Thymus (tissue), 11 donors: ENCODE measurements around the gene QDPR. TPM values are rescaled to one million over a fixed set of nuclear protein-coding genes. Genes with fewer than 3 reads are reported as not detected.
"Not testable (repeated sequence)": the region's sequence is repeated elsewhere in the genome, so short reads cannot be mapped to it uniquely, and the experiment has no call there.

Experiments
- DNase-seq, 9 donors: peaks; one replicate each; pipeline ENCODE4 v3.0.0-alpha.2; 2013; ENCODE audit warnings: low spot score in 9 of 9, low read depth in 6 of 9, missing footprints in 1 of 9
- H3K27ac ChIP-seq, 2 donors: one replicate each; pipeline ENCODE4 v1.5.1; 2013; ENCODE audit warnings: control low read depth in 1 of 2, low read depth in 1 of 2, low read length in 1 of 2, mild to moderate bottlenecking in 1 of 2, moderate library complexity in 1 of 2
- H3K27me3 ChIP-seq, 2 donors: one replicate each; pipeline ENCODE4 v1.5.1; 2013; ENCODE audit warnings: low read length in 1 of 2; ENCODE audit not compliant: control insufficient read depth in 2 of 2, insufficient read depth in 1 of 2
- H3K36me3 ChIP-seq, 2 donors: one replicate each; pipeline ENCODE4 v1.5.1; 2013; ENCODE audit warnings: low read length in 1 of 2, mild to moderate bottlenecking in 1 of 2, moderate library complexity in 1 of 2; ENCODE audit not compliant: control insufficient read depth in 2 of 2, insufficient read depth in 2 of 2
- H3K4me1 ChIP-seq, 2 donors: one replicate each; pipeline ENCODE4 v1.5.1; 2013; ENCODE audit warnings: low read length in 2 of 2; ENCODE audit not compliant: control insufficient read depth in 2 of 2, insufficient read depth in 2 of 2
- H3K4me3 ChIP-seq, 2 donors: one replicate each; pipeline ENCODE4 v1.5.1; 2013; ENCODE audit warnings: low read length in 2 of 2, control low read depth in 1 of 2, mild to moderate bottlenecking in 1 of 2
- H3K9me3 ChIP-seq, 2 donors: one replicate each; pipeline ENCODE4 v1.5.1; 2013; ENCODE audit warnings: low read length in 1 of 2, mild to moderate bottlenecking in 1 of 2; ENCODE audit not compliant: control insufficient read depth in 2 of 2, insufficient read depth in 1 of 2
- WGBS: extraction: QIAGEN DNeasy Blood & Tissue Kit; methylation state at CpG from one replicate; pipeline ENCODE4 v1.1.7; 2013; 5-methylcytosine and 5-hydroxymethylcytosine counted together
- polyA plus RNA-seq: library from polyadenylated mRNA; stranded (reverse); fragments of 200-250 nt; gene quantifications from one replicate; pipeline ENCODE4 v1.2.3, GENCODE V29; 2013
- total RNA-seq: library from RNA; stranded (reverse); fragments of 120-200 nt; gene quantifications from one replicate; pipeline ENCODE4 v1.2.4, GENCODE V29; 2013
- donor health status: healthy.

The QDPR gene
- total and polyA plus RNA-seq, 2 donors, result 4.5 to 19.5 TPM

GRCh38 chr4:17468619-17469221 is 43.2 kb downstream of the QDPR start:
- no peaks in the 10 kb centered on the region for H3K9me3 ChIP-seq
- H3K36me3 ChIP-seq, result no peaks in the 10 kb centered on the region
- no peaks in the 10 kb centered on the region for H3K4me1 ChIP-seq
- no peak overlapping the region for H3K27ac ChIP-seq
- no peaks in the 10 kb centered on the region for H3K27me3 ChIP-seq
- DNase-seq, result peak in 1 of 9 donors; percentile 13
- H3K4me3 ChIP-seq, result no peak overlapping the region
- 85% methylated on average over 9 of the region's 9 CpGs for WGBS

DNA sequence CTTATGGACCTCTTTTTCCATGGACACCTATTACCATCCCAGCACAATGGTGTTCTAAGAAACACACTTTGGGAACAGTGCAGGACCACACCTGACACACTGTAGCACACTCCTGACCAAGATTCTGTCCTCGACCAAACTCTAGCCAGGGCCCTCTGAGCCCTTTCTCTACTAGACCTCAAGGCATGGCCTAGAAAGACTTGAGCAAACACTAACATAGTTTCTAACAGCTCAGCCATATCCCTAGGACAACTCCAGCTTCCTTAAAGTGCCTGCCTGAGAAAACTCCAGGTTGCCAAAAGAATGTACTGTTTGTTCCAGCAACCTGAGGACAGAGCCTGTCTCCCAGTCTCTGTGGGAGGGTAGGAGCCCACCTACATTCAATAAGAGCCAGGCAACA is 48.3 kb downstream of the QDPR start:
- no peak for DNase-seq
- no peaks in the 10 kb centered on the region for H3K36me3 ChIP-seq
- WGBS, result 100% methylated on average over 1 of the region's 1 CpG

DNA sequence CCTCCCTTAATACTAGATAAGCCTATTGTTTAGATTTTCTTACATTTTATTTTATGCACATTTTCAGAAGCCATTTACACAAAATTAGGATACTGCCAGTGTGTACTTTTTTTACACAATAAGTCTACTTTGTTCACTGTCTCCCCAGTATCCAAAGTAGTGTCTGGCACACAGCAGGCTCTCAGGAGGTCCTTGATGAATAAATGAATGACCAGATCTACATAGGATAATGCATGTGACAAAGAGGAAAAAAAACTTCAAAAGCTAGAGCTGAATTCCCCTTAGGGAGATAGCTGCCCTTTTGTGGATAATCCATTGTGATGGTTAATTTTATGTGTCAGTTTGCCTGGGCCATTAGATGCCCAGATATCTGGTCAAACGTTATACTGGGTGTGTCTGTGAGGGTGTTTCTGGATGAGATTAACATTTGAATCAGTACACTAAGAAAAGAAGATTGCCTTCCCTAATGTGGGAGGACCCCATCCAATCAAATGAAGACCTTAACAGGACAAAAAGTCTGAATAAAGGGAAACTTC is 61.6 kb downstream of the QDPR start:
- WGBS, result 90% methylated on average over 1 of the region's 1 CpG
- Histone ChIP-seq H3K4me1 (no peaks in the 10 kb centered on the region), H3K36me3 (no peaks in the 10 kb centered on the region), H3K27me3 (no peaks in the 10 kb centered on the region), H3K27ac (no peak overlapping the region), H3K9me3 (no peaks in the 10 kb centered on the region), H3K4me3 (no peak overlapping the region)
- no peak for DNase-seq

More for the DNA sequence above, 48.3 kb downstream of the QDPR start:
- Histone ChIP-seq H3K27ac (no peak overlapping the region), H3K27me3 (no peaks in the 10 kb centered on the region), H3K4me1 (no peaks in the 10 kb centered on the region), H3K9me3 (no peaks in the 10 kb centered on the region), H3K4me3 (no peak overlapping the region)

DNA sequence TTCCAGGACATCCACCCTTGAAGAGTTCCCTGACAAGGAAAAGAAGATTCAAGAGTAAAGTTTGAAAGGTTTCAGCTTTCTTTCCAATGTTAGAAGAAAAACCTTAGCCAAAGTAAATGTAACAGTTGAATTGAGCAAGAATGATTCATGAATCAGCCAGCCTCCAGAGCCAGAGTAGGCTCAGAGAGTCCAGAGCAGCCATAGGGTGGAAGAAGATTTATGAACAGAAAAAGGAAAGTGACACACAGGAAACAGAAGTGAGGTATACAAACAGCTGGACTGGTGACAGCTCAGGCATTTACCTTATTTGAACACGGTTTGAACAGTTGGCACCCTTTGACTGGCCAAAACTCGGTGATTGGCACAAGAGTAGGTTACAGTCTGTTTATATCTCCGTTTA is 63.2 kb downstream of the QDPR start:
- no peak overlapping the region for H3K27ac ChIP-seq

GRCh38 chr4:17447675-17448298 is 64.1 kb downstream of the QDPR start:
- H3K9me3 ChIP-seq, result no peaks in the 10 kb centered on the region
- H3K4me3 ChIP-seq, result no peak overlapping the region
- H3K27ac ChIP-seq, result no peak overlapping the region
- H3K36me3 ChIP-seq, result no peaks in the 10 kb centered on the region
- no peaks in the 10 kb centered on the region for H3K27me3 ChIP-seq
- peak; percentile 27 to 82 (median 55) for DNase-seq
- H3K4me1 ChIP-seq, result no peaks in the 10 kb centered on the region

More for the DNA sequence above, 63.2 kb downstream of the QDPR start:
- no peaks in the 10 kb centered on the region for H3K27me3 ChIP-seq
- no peaks in the 10 kb centered on the region for H3K4me1 ChIP-seq
- no peak overlapping the region for H3K4me3 ChIP-seq
- no peaks in the 10 kb centered on the region for H3K9me3 ChIP-seq
- 37% methylated on average over 3 of the region's 3 CpGs for WGBS
- H3K36me3 ChIP-seq, result no peaks in the 10 kb centered on the region
- no peak for DNase-seq

DNA sequence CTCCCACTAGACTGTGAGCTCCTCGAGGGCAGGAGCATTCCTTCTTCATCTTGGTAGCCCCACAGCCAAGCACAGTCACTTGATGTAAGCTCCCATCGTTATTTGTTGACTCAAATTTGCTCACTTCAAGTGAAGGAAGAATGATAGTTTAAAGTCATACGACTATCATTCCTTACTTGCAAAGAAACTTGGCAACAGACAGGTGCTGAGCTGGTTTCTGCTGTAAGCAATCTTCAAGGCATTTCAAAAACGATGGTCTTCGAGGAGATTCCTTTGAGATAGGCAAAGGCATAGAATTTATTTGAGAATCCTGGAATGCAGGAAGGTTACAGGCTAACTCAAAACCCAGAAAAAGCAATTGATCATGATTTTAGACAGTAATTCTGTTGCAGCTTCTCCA is 64.8 kb downstream of the QDPR start:
- H3K27ac ChIP-seq, result no peak overlapping the region
- no peak for DNase-seq
- no peak overlapping the region for H3K4me3 ChIP-seq
- no peaks in the 10 kb centered on the region for H3K36me3 ChIP-seq
- 90% methylated on average over 5 of the region's 5 CpGs for WGBS
- no peaks in the 10 kb centered on the region for H3K27me3 ChIP-seq
- no peaks in the 10 kb centered on the region for H3K9me3 ChIP-seq
- no peaks in the 10 kb centered on the region for H3K4me1 ChIP-seq

DNA sequence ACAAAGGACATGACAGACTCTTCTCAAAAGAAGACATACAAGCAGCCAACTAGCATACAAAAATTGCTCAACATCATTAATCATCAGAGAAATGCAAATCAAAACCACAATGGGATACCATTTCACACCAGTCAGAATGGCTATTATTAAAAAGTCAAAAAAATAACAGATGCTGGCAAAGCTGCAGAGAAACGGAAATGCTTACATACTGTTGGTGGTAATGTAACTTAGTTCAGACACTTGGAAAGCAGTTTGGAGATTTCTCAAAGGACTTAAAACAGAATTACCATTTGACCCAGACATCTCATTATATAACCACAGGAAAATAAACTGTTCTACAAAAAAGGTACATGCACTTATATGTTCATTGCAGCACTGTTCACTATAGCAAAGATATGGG is 69.4 kb downstream of the QDPR start:
- H3K27ac ChIP-seq, H3K4me1 ChIP-seq, H3K4me3 ChIP-seq, H3K9me3 ChIP-seq, H3K27me3 ChIP-seq, DNase-seq, H3K36me3 ChIP-seq: not testable (repeated sequence)
- WGBS, result 89% methylated on average over 1 of the region's 1 CpG

DNA sequence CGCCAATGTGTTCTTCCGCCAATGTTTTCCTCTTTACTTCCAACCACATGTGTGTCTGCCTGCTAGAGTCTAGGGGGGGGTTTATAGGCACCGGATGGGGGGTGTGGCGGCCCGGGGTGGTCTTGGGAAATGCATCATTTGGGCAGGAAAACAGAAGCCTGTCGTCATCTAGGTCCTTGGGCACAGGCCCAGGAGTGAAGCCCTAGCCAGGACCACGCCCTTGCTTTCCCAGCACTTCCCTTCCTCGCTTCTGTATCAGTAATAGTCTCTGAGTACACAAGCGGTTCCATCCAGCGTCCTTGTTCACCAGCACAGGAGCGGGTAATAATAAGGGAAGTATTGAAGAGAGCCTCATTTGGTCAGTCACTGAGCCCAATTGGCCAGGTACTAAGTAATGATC is 74.5 kb downstream of the QDPR start:
- peaks cover 0 to 8% of the 10 kb centered on the region in 2 donors for H3K9me3 ChIP-seq
- H3K27me3 ChIP-seq, result no peaks in the 10 kb centered on the region
- H3K4me1 ChIP-seq, result no peaks in the 10 kb centered on the region
- H3K36me3 ChIP-seq, result no peaks in the 10 kb centered on the region
- DNase-seq, result no peak
- 97% methylated on average over 11 of the region's 11 CpGs for WGBS
- H3K27ac ChIP-seq, result no peak overlapping the region
- no peak overlapping the region for H3K4me3 ChIP-seq

GRCh38 chr4:17436750-17437090 is 75.2 kb downstream of the QDPR start:
- Histone ChIP-seq H3K4me3 (no peak overlapping the region), H3K27me3 (no peaks in the 10 kb centered on the region), H3K27ac (no peak overlapping the region), H3K9me3 (peaks cover 0 to 8% of the 10 kb centered on the region in 2 donors), H3K36me3 (no peaks in the 10 kb centered on the region), H3K4me1 (no peaks in the 10 kb centered on the region)
- WGBS, result 98% methylated on average over 28 of the region's 28 CpGs
- DNase-seq, result no peak
